Endothelial cell of umbilical vein (primary cell): ENCODE data around the gene MRPL32. TPM values are rescaled to one million over a fixed set of nuclear protein-coding genes. Genes with fewer than 3 reads are reported as not detected.

Experiments used
- BruUV-seq: library from RNA; stranded (reverse); fragments of 400-500 nt; replicated peaks from 2 replicates; lab custom pipeline; 2021; lab: Mats Ljungman, UMichigan
- CTCF ChIA-PET: fragments of 300-600, 350-600 bp; sonication (Branson Sonifier 250); formaldehyde crosslinking; loops from one replicate; lab custom pipeline; 2021; ENCODE audit warnings: antibody characterized with exemption, inconsistent platforms; lab: Charles Lee
- POLR2A ChIA-PET: fragments of 300-600, 350-600 bp; sonication (Branson Sonifier 250); formaldehyde crosslinking; loops from one replicate; lab custom pipeline; 2021; ENCODE audit warnings: antibody characterized with exemption, inconsistent platforms; lab: Charles Lee
- DNase-seq: peaks from one replicate; pipeline ENCODE4 v3.0.0-alpha.2; 2011; ENCODE audit warnings: low read depth, low spot score
- FAIRE-seq: peaks from 2 replicates; lab custom pipeline; 2011; peaks lifted over from hg19 to GRCh38; lab: Jason Lieb, UNC
- H2AFZ ChIP-seq: 2 replicates; pipeline ENCODE4 v1.6.0; 2012; ENCODE audit warnings: low read depth, low read length, control low read depth, inconsistent platforms
- H3K27ac ChIP-seq: 2 replicates; pipeline ENCODE4 v1.5.1; 2011; ENCODE audit warnings: low read depth, mild to moderate bottlenecking, control low read depth, low read length, moderate library complexity; ENCODE audit not compliant: insufficient read depth
- H3K27me3 ChIP-seq, 2 experiments: 2 replicates each; pipeline versions ENCODE4 v1.6.0 to v1.6.1; 2011; ENCODE audit warnings: low read length in 2 of 2, mixed read lengths in 1 of 2; ENCODE audit not compliant: control insufficient read depth in 2 of 2, insufficient read depth in 2 of 2
- H3K36me3 ChIP-seq, 2 experiments: 2 replicates in 1 of 2; 3 replicates in 1 of 2; pipeline ENCODE4 v1.5.1; 2011; ENCODE audit warnings: low read length in 2 of 2, mild to moderate bottlenecking in 1 of 2, moderate library complexity in 1 of 2; ENCODE audit not compliant: control insufficient read depth in 2 of 2, insufficient read depth in 2 of 2; ENCODE audit errors: extremely low read depth in 1 of 2
- H3K4me1 ChIP-seq: 3 replicates; pipeline ENCODE4 v1.5.1; 2011; ENCODE audit warnings: mild to moderate bottlenecking, low read length; ENCODE audit not compliant: control insufficient read depth, insufficient read depth; ENCODE audit errors: extremely low read depth
- H3K4me2 ChIP-seq: 2 replicates; pipeline ENCODE4 v1.6.1; 2011; ENCODE audit warnings: low read length, control low read depth, mixed read lengths; ENCODE audit not compliant: insufficient read depth
- H3K4me3 ChIP-seq, 3 experiments: fragments of 200-600 bp in 1 of 3; sonication (generic), shearing (Covaris generic) in 1 of 3; replicated peaks in 1 of 3; 2 replicates each; pipeline ENCODE4 v1.5.1; 2011 to 2016; ENCODE audit warnings: control low read depth in 3 of 3, low read length in 3 of 3, mild to moderate bottlenecking in 2 of 3, inconsistent platforms in 1 of 3, low read depth in 1 of 3, moderate library complexity in 1 of 3; ENCODE audit not compliant: insufficient read depth in 1 of 3
- H3K79me2 ChIP-seq: 2 replicates; pipeline ENCODE4 v1.6.0; 2012; ENCODE audit warnings: low read length, inconsistent platforms; ENCODE audit not compliant: control insufficient read depth, insufficient read depth
- H3K9ac ChIP-seq: replicated peaks from 2 replicates; pipeline ENCODE3; 2011; ENCODE audit warnings: low read length, control low read depth; ENCODE audit not compliant: insufficient read depth; ENCODE audit errors: extremely low read depth
- H3K9me1 ChIP-seq: replicated peaks from 3 replicates; pipeline ENCODE4 v1.6.0; 2011; ENCODE audit warnings: mild to moderate bottlenecking, low read length; ENCODE audit not compliant: control insufficient read depth, insufficient read depth; ENCODE audit errors: extremely low read depth
- H3K9me3 ChIP-seq: replicated peaks from 2 replicates; pipeline ENCODE4 v1.5.1; 2012; ENCODE audit warnings: low read length, inconsistent platforms; ENCODE audit not compliant: control insufficient read depth, insufficient read depth
- H4K20me1 ChIP-seq: replicated peaks from 2 replicates; pipeline ENCODE3; 2011; ENCODE audit warnings: mild to moderate bottlenecking, low read length; ENCODE audit not compliant: control insufficient read depth, insufficient read depth; ENCODE audit errors: extremely low read depth
- CTCF ChIP-seq, 2 donors: IDR thresholded peaks; 1 replicate in 1 of 2; 2 replicates in 1 of 2; pipeline ENCODE4 v1.5.1; 2011; ENCODE audit warnings: low read length in 2 of 2, mild to moderate bottlenecking in 2 of 2, moderate library complexity in 2 of 2, control low read depth in 1 of 2, inconsistent platforms in 1 of 2, low read depth in 1 of 2; ENCODE audit not compliant: insufficient read depth in 1 of 2; ENCODE audit errors: extremely low read depth in 1 of 2
- EZH2 ChIP-seq: IDR thresholded peaks from 2 replicates; pipeline ENCODE4 v1.6.1; 2012; ENCODE audit warnings: borderline replicate concordance, low read depth, mild to moderate bottlenecking, moderate library complexity, low read length, inconsistent platforms; ENCODE audit not compliant: severe bottlenecking
- FOS ChIP-seq: IDR thresholded peaks from 2 replicates; pipeline ENCODE4 v1.6.1; 2011; ENCODE audit warnings: mild to moderate bottlenecking, low read length, moderate library complexity, borderline replicate concordance; ENCODE audit not compliant: insufficient read depth
- GATA2 ChIP-seq: IDR thresholded peaks from 2 replicates; pipeline ENCODE4 v1.7.0; 2011; ENCODE audit warnings: low read depth, mild to moderate bottlenecking, moderate library complexity, mixed read lengths, low read length; ENCODE audit not compliant: insufficient read length, insufficient read depth
- JUN ChIP-seq: IDR thresholded peaks from 2 replicates; pipeline ENCODE4 v1.6.1; 2011; ENCODE audit warnings: borderline replicate concordance, low read depth; ENCODE audit not compliant: insufficient read length, insufficient read depth
- MAX ChIP-seq: IDR thresholded peaks from 2 replicates; pipeline ENCODE4 v1.6.1; 2011; ENCODE audit not compliant: insufficient read depth, insufficient read length
- MYC ChIP-seq: IDR thresholded peaks from one replicate; pipeline ENCODE4 v1.6.1; 2011; ENCODE audit warnings: mild to moderate bottlenecking, low read depth, low read length
- POLR2A ChIP-seq: IDR thresholded peaks from 2 replicates; pipeline ENCODE4 v1.6.1; 2012; ENCODE audit warnings: low read depth, mild to moderate bottlenecking, control low read depth, low read length
- POLR2AphosphoS5 ChIP-seq: IDR thresholded peaks from 2 replicates; pipeline ENCODE4 v1.6.1; 2012; ENCODE audit warnings: low read depth, mild to moderate bottlenecking, control low read depth, low read length, moderate library complexity; ENCODE audit not compliant: insufficient read depth
- dilution Hi-C: fragments of 300-500 bp; cut with MboI; formaldehyde crosslinking; loops from one replicate; pipeline ENCODE4 v1.15.0; 2019; ENCODE audit warnings: low sequenced_read_pairs; ENCODE audit not compliant: extremely low pct_ligation_motif_present
- intact Hi-C: fragments of 100-400 bp; cut with micrococcal nuclease; formaldehyde crosslinking; loops from one replicate; pipeline ENCODE4 v1.10.0; 2022
- polyA plus RNA-seq, 4 experiments: library from polyadenylated mRNA; depleted of rRNA in 3 of 4; stranded (reverse) in 3 of 4; unstranded in 1 of 4; fragments of >200 nt; gene quantifications; 2 replicates each; pipeline versions ENCODE4 v1.2.1 to v1.2.3, GENCODE V29; 2011 to 2012; ENCODE audit warnings: missing spikeins in 1 of 4
- total RNA-seq: library from RNA; stranded (reverse); gene quantifications from 2 replicates; pipeline ENCODE4 v1.2.3, GENCODE V29; 2021

MRPL32 gene
- total and polyA plus RNA-seq, 2 donors (not counting 3 experiments of a cell fraction or from before 2014, with no cell fraction given) = 39.9 to 62.2 TPM

- intact Hi-C loops (no loop called here), dilution Hi-C loops (loop anchor here (25.0 kb wide), 1 partner anchor 328 kb away; no protein-coding TSS in a partner anchor)
- Histone ChIP-seq H3K9me3 (no peaks in the 10 kb centered on the region), H3K9me1 (no peaks in the 10 kb centered on the region), H3K27me3 (peaks cover 0 to 8% of the 10 kb centered on the region in 2 experiments), H3K27ac (no peak overlapping the region), H4K20me1 (no peaks in the 10 kb centered on the region), H3K4me3 (no peak overlapping the region), H3K9ac (no peak overlapping the region), H3K79me2 (no peaks in the 10 kb centered on the region), H3K36me3 (no peaks in the 10 kb centered on the region), H2AFZ (no peak overlapping the region), H3K4me2 (no peak overlapping the region), H3K4me1 (no peaks in the 10 kb centered on the region)
- FAIRE-seq (no peak), DNase-seq (no peak)
- BruUV-seq = no TSS peak
- ChIA-PET CTCF (no interaction called here), POLR2A (no interaction called here)
- TF ChIP-seq MAX = no peak
- TF ChIP-seq POLR2AphosphoS5 = no peak
Measured at GRCh38 chr7:42984137-42984536, 52.0 kb downstream of the MRPL32 start.

DNA sequence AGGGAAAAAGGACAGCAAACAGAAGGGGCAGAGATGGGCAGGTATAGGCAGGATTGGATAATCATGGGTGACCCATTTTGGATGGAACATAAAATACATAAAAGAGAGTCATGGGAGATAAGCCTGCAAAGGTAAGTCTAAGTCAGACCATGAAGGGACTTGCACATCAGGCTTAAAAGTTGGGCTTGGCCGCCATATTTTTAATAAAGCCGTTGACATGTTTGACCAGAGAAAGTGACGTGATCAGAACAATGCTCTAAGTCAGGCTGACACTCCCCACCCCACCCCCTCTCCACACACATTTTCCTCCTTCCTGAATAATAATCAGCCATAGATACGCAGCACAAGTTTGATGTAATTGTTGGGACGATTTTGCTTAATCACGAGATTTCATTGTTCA lies 54.0 kb downstream of the MRPL32 start:
- no peaks in the 10 kb centered on the region for H3K36me3 ChIP-seq
- TF ChIP-seq FOS = no peak
- no peak for TF ChIP-seq POLR2A
- TF ChIP-seq GATA2 = no peak
- TF ChIP-seq MYC = no peak
- TF ChIP-seq JUN = no peak
- TF ChIP-seq MAX = no peak
- no peak for TF ChIP-seq CTCF (IDR thresholded peaks at IDR 0.05; ENCODE audit: extremely low read depth in 1 of 2, insufficient read depth in 1 of 2, low read depth in 1 of 2, low read length in 2 of 2)
- TF ChIP-seq EZH2 = no peak
- no peak for TF ChIP-seq POLR2AphosphoS5
- no peaks in the 10 kb centered on the region for H3K79me2 ChIP-seq
- H3K27me3 ChIP-seq = peaks cover 2 to 6% of the 10 kb centered on the region in 2 experiments
- H3K9me3 ChIP-seq = no peaks in the 10 kb centered on the region
- no peaks in the 10 kb centered on the region for H3K9me1 ChIP-seq
- H2AFZ ChIP-seq = no peak overlapping the region
- no peaks in the 10 kb centered on the region for H4K20me1 ChIP-seq
- no peak for FAIRE-seq
- no peak for DNase-seq
- H3K4me3 ChIP-seq = no peak overlapping the region
- no peaks in the 10 kb centered on the region for H3K4me1 ChIP-seq
- H3K27ac ChIP-seq = no peak overlapping the region
- dilution Hi-C loops (loop anchor here (25.0 kb wide), 1 partner anchor 326 kb away; no protein-coding TSS in a partner anchor), intact Hi-C loops (no loop called here)
- POLR2A ChIA-PET = no interaction called here
- H3K4me2 ChIP-seq = no peak overlapping the region
- BruUV-seq = no TSS peak
- CTCF ChIA-PET = no interaction called here
- no peak overlapping the region for H3K9ac ChIP-seq
